ENCODE data around the gene GPRIN2. TPM values are rescaled to one million over a fixed set of nuclear protein-coding genes. Genes with fewer than 3 reads are reported as not detected.
A peak's percentile ranks its signal among the peaks of the same experiment; 100 is the strongest.
"Not testable (repeated sequence)": the region's sequence is repeated elsewhere in the genome, so short reads cannot be mapped to it uniquely, and the experiment has no call there.

Gene GPRIN2
- total RNA-seq, 1 donor from 2014 or later: 9.4 TPM

DNA sequence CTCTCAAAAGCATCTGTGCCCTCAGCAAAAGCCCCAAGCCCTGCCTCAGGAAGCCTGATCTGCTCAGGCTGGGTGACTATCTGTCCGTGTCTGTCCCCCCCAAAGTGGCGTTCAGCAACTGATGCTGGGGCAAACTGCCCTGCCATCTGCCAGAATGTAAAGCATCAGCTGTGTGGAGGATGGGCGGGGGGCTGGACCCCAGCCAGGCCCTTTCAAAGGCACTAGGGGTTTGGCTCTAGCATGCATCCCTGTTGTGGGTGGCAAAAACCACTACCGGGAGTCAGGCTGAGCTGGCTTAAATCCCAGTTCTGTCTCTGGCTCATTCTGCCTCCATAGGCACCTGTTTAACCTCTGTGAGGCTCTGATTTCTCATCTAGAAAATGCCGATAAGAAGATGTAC is 35.5 kb downstream of the GPRIN2 start:
- DNase-seq (ENCODE audit: low spot score): peak; percentile 41

DNA sequence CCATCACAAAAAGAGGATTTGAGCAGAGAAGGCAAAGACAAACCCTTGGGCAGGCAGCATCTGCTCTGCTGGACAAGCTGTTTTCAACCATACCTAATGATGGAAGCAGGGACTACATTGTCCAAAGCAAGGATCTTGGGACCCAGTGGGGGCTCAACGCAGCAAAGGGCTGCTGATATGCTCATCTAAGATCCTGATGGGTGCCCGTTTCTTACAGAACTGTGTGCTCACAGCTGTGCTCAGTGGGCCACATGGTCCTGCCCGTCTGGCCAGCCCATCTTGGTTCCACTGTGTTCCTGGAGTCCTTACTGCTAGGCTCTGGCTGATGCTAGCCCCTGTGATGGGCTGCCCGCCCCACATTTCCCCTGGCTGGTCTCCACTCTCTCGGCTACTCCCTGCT is 36.1 kb downstream of the GPRIN2 start:
- DNase-seq (ENCODE audit: low spot score): peak; percentile 36

DNA sequence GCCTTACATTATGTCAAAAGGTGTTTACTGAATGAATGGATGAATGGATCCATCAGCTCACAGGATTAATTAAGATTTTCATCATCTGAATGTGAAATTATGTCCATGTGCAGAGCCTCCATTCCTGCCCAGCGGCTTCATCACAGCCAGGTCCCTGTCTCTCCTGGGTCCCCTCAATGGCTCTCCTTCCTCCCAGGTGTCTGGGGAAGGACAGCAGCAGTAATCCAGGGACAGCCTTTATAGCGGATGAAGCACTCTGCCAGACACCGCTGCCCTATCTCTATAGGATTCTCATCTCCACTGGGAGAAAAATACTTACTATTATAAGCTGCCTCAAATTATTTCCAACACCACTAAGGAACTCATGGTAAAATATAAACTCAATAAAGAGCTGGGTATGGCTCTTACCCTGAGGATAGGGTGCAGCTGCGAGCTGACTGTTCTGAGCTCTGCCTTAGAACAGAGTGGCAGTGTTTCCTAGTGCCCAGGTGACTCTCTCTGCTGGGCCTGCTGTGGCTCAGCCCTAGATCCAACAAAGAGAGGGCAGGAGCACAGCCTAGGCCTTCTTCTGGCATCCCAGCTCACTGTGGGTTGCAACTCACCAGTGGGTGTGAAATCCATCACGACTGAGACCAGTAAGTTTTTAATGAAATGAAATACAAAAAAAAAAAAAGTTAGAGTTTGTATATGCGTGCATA is 38.3 kb downstream of the GPRIN2 start:
- DNase-seq (ENCODE audit: low spot score): no peak

DNA sequence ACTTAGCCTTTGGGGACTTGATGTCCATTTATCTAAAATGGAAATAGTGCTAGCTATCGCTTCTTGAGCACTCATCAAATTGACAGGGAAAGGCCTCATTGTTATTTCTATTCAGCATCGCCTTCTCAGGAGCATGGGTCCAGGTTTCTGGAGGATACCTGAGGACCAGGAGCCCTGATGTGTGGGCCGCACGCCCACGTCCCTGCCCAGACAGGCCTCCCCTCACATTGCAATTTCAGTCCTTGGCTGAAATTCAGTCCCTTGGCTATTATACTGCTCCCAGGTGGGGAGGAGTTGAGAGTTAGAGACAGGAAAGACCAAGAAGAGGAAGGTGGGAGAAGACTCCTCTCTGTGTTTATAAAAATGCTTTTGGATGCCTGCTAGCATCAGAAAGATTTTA is 38.9 kb downstream of the GPRIN2 start:
- DNase-seq (ENCODE audit: low spot score): no peak

DNA sequence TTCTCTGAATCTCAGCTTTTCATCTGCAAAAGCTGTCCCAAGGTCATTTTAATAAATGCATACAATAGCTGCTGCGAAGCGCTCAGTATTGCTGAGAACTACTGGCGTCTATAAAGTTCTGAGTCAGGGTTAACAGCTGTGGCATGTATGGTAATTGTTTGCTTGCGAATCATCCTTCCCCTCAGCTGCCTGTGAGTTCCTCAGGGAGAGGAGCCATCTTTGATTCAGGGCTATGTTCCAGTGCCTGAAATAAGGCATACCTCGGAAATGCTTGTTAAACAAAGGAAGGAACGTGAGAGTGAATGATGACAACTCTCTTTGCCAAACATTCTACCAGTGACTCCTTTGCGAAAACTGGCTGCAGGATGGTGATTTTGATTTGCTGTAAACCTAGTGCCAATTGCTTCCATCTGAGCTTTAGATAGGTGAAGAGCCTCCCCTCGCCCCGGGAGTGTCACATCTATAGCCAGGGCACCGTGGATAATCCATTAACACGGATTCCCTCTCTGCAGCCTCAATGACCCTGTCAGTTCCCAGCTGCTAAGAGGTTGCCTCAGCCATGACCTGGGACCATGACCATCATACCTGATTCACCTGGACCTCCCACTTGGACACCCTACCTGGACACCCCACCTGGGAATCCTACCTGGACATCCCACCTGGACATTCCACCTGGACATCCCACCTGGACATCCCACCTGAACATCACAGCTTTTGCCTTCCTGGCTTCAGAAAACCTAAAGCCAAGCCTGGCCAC is 39.6 kb downstream of the GPRIN2 start:
- peak; percentile 42 for DNase-seq (ENCODE audit: low spot score)

DNA sequence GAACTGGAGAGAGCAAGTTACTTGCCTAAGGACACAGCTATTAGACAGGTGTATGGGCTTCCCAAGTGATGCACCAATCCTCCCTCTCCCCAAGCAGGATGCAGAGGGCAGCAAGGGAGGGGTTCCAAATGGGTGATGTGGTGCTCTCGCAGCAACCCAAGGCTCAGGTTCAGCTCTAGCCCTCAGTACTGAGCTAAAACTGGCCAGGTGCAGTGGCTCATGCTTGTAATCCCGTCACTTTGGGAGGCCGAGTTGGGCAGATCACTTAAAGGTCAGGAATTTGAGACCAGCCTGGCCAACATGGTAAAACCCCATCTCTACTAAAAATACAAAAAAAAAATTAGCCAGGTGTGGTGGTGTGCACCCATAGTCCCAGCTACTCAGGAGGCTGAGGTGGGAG is 40.7 kb downstream of the GPRIN2 start:
- no peak for DNase-seq (ENCODE audit: low spot score)

DNA sequence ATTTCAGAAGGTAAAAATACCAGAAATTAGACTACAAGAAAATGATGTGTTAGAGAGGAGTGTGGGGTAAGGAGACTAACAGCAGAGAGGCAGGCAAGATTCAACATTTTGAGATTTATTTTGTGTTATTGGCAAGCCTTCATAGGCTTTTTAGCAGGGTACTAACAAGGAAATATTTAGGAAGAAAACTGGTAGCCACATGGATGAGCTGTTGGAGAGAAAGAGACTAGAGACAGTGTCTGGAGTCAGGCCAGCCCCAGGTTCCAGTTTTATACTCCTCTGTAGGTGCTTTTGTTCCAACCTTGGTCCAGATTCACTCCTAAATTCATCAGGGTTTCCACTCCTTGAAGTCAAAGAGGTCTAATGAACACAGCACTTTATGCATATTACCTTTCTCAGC is 41.1 kb downstream of the GPRIN2 start:
- no peak for DNase-seq (ENCODE audit: low spot score)

DNA sequence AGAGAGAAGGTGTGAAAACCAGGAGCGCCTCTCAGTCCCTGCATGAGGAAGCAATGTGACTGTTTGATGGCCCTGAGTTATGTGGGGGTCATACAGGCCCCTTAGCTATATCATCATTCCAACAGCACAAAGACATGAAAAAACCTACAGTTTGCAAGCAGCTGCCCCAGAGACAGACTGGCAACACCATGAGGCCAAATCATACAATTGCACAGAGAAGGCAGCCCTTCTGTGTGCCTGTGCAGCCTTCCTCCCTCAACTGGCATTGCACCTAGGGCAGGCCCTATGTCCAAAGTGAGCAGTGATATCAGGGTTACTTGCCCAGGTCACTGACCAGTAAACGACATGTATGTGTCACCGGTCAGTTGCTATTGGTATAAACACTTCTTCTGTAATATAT is 41.6 kb downstream of the GPRIN2 start:
- no peak for DNase-seq (ENCODE audit: low spot score)

DNA sequence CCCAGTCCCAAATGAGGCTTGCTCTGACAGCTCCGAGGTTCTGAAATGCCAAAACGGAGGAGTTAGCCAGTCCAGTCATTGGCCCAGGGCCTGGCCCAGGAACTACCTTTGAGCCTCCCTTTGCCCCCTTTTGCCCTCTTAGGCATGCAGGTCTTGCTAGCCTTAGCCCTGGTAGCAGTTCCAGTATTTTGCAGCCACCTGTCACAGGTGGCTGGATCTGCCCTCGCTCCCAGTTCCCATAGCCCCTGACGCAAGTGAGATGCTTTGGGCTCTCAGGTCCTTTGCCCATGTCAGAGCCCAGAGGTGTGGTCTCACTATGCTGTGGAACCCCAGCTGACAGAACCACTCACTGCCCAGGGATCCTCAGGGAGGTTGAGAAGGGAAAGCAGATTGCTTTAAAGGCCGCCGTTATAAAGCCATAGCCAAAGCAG is 42.0 kb downstream of the GPRIN2 start:
- peak; percentile 37 for DNase-seq (ENCODE audit: low spot score)

DNA sequence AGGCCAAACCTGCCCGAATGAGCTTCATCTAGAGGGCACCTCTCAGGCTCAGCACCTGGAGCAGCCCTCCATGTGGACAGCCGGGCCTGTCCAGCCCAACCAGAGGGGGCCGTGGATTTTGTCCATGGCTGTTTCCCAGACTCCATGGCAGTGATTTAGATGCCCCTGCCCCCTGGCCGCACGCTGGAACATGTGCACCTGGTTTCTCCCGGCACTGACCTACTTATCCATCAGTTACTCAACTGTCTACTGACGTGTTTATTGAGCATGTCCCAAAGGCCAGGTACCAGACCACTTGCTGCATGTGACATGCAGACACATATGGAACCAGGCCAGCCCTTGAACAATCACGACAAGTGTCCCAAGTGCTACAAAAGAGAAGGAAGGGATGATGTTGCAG is 43.1 kb downstream of the GPRIN2 start:
- not testable (repeated sequence) for DNase-seq (ENCODE audit: low spot score)

DNA sequence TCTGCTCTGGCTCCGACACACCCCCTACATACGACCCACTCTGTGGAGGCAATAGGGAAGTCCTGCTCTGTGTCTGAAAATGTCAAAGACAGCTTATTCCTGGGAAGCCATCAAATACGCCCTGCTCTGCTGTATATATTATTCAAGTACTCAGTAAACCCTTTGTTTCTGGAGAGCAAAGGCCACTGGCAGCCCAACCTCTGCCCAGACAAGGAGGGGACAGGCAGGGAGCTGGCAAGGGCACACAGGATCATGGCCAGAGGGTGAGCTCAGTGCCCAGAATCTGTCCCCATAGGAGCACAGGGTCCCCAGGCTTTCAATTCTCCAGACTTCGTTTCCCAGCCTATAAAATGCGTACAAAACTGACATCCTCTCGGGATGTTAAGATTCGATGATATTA is 43.7 kb downstream of the GPRIN2 start:
- DNase-seq (ENCODE audit: low spot score): not testable (repeated sequence)

DNA sequence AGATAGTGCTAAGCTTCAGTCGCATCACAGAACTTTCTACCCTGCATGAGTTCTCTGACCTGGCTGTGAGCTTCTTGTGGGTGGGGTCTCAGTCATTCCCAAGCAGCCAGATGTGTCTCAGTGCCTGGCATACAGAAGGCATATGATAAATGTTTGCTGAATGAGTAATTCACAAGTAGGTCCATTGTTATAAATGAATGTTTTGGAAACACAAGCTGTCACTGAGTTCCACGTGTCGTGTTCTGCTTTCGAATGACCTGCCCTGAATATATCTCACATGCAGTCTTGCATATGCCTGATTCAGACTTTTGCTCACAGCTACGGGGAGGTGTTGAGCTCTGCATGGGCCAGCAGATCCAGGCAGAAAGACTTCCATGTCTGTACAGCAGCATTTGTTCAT is 44.5 kb downstream of the GPRIN2 start:
- DNase-seq (ENCODE audit: low spot score): not testable (repeated sequence)

Other genes with a start within 250 kb of the GPRIN2 start
- 65.7 TPM for gene ANXA8L1, start 180.9 kb downstream of the GPRIN2 start, total RNA-seq
- gene NPY4R, start 90.7 kb downstream of the GPRIN2 start, total RNA-seq: not detected
- 10.4 TPM for gene SYT15, start 22.5 kb upstream of the GPRIN2 start, total RNA-seq

Measured in ureter (tissue), 1 donor.